ENCODE measurements around the gene N4BP2L2.

- TF ChIP-seq NR2C2 (CRISPR knock-in tag; IDR thresholded peaks at IDR 0.05; ENCODE audit: borderline replicate concordance) (no peak), KAT8 (CRISPR knock-in tag; IDR thresholded peaks at IDR 0.05) (no peak), ARHGAP35 (CRISPR knock-in tag; IDR thresholded peaks at IDR 0.05; ENCODE audit: borderline replicate concordance) (no peak)
Measured at GRCh38 chr13:32417995-32418394, 120.6 kb downstream of the N4BP2L2 start.
